HG03039 (cell line): ENCODE measurements around the gene KANK2.
"Not testable (repeated sequence)": the region's sequence is repeated elsewhere in the genome, so short reads cannot be mapped to it uniquely, and the experiment has no call there.

ENCODE experiments used
- ATAC-seq: cut with Tn5 transposase; IDR thresholded peaks from one replicate; pipeline ENCODE4 v1.9.1; 2021; ENCODE audit warnings: mild to moderate bottlenecking, moderate library complexity; ENCODE audit not compliant: unreplicated experiment

KANK2 gene

DNA sequence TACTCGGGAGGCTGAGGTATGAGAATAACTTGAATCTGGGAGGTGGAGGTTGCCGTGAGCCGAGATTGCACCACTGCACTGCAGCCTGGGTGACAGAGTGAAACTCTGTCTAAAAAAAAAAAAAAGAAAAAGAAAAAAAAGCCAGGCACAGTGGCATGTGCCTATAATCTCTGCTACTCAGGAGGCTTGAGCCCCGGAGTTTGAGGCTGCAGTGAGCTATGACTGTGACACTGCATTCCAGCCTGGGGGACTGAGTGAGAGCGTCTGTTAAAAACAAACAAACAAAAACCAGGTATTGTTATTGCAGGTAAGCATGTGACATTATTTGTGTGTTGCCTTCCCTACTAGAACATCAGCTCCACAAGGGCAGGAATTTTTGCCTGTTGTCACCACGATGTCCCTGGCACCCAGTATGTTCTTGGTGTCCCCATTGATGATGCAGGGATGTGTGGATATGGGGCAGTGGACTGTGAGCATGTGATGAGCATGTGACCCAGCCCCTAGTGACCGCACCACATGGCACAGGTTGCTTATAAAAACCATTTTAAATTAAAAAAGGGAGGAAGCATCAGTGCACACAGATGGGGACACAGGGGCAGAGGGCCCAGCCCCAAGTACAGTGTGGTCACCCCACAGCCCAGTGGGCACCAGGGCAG lies 1.6 kb upstream of the KANK2 start:
- ATAC-seq = no peak

DNA sequence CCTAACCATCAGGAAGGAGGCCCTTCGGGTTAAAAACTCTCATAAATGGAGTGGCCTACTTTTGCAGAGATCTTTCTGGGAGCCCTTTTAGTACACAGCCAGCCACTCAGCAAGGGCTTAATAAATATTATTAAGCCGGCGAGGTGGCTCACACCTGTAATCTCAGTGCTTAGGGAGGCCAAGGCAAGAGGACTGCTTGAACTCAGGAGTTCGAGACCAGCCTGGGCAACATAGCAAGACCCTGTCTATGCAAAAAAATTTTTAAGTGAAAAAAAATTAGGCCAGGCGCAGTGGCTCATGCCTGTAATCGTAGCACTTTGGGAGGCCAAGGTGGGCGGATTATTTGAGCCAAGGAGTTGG lies 810 bp upstream of the KANK2 start:
- no peak for ATAC-seq

GRCh38 chr19:11196406-11197287 lies 698 bp downstream of the KANK2 start:
- no peak for ATAC-seq

DNA sequence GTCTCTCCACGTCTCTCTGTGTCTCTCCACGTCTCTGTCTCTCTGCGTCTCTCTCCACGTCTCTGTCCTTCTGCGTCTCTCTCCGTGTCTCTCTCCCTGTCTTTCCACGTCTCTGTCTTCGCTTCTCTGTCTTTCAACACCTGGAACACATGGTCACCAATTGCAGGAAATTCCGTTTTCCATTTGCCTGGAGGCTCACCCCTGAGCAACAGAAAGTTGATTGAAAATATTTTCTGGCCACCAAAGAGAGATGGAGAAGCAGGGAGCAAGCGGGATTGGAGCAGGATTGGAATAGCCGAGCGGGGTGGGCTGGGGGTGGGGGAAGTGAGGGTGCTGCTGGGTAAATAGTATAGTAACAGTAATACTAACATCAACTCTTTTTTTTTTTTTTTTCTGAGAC lies 1.7 kb downstream of the KANK2 start:
- ATAC-seq = no peak

DNA sequence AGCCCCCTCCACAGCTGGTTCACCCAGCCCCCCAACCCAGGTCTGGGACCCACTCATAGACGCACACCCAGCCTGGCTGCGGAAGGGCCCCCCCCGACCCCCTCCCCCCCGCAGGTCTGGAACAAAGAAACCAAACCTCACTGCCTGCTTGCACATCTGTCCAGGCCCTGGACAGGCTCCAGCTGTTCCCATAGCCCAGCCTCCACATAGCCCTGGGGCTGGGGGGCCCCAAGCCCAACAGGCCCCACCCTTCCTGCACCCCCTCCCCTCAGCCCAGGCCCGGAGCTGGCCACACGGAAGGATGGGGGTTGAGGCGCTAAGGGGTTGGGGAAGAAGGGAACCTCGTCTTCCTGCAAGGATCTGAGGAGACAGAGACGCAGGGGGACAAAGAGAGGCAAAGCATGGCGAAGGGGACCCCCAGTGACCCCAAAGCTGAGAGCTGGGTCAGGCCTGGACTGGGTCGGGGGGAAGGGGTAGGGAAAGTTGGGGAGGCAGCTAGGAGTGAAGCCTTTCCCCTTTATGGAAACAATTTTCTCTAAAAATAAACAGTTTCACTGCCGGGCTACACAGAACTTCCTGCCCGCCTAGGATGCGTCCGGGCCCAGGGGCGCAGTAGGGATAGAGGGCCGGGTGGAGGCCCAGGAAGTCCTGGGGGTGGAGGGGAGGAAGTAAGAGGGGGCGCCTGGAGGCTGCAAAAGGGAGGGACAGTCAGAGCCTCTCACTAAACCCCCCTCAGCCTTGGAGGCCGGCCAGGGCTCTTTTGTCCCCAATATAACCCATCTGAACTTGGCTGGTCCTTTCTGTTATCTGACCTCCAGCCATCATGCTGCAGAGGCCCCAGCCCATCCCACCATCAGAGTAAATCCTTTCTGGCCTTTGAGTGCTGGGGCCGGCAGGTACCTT lies 2.4 kb downstream of the KANK2 start:
- ATAC-seq = no peak

DNA sequence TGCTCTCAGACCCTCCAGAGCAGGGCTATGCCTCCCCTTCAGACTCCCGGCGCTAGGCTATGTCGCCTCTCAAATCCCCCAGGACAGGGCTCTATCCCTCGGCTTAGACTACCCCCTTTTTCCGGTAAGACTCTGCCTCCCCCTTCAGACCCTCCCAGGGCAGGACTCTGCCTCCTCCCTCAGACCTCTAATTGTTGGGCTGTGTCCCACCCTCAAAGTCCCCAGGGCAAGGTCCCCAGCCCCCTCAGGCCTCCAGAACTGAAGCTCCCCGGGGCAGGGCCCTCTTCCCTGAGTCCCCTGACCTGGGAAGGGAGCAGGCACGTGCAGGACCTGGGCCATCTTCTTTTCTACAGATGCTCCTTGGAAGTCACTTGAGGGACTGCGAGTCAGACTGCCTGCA lies 3.2 kb downstream of the KANK2 start:
- no peak for ATAC-seq

DNA sequence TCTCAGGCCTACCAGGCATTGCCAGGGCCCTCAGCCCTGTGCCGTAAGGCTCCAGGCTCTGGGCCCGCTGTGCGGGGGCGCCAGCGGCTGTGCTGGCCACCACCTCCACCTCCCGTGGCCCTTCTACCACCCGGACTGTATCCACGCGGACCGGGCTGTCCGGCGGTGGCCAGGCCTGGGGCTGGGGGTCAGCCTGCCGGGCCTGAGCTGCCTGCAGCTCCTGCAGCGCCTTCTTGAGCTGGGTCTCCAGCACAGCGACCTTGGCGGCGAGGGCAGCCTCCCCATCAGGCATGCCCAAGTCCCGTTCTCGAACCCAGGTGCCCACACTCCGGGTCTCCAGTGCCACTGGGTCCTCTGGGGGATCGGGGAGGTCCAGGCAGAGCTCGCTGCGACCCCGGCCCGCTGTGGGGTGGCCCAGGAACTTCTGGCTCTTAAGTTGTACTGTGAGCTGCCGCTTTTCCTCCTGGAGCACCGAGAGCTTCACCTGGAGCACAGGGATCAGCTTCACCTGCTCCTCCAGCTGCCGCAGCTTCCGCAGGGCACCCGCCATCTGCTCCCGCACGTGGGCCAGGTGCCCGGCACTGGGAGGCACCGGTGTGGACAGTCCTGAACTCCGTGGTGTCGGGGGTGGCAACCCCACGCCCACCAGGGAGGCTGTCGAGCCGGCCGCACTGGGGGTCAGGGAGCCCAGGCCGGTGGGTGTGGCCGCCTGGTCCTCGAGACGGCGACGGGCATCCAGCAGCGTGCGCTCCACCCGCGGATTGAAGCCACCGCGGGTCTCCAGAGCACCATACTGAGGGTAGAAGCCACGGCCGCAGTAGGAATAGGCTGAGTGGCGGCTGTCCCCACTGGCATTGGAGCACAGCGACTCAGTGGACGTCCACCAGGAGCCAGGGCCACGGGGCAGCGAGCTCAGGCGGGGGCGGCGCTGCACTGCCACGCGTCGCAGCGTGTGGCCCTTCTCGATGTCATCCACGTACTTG lies 4.1 kb downstream of the KANK2 start:
- ATAC-seq = no peak

DNA sequence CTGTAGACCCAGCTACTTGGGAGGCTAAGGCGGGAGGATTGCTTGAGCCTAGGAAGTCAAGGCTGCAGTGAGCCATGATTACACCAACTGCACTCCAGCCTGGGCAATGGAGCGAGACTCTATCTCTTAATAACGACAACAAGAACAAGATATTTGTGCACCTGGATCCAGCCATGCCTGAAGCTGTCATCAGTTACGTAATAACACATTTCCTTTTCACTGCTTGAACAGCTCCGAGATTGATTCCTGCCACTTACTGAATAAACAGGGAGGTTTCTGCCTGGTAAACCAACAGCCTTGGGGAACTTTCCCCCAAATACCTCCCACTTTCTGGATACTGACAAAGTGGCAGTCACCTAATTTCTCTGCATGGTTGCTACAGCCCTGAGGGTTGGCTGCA lies 5.4 kb downstream of the KANK2 start:
- no peak for ATAC-seq

DNA sequence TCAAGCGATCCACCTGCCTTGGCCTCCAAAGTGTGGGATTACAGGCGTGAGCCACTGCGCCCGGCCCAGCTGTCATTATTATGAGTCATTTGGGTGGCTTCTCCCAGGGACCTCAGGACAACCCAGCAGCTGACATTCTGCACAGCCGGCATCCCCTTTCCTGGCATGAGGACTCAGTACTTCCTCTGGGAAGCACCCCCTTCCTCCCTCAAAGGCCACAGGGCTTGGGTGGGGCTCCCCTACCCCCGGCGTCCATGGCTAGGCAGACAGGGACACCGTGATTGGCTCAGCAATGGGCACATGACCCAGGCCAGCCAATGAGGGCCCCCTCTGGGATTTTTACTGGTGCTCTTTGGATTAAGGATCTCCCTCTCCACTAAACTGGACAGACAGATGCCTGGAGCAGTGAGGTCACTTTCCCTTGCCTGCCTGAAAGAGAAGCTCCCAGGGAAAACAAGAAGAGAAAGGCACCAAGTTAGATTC lies 6.0 kb downstream of the KANK2 start:
- ATAC-seq = no peak

- ATAC-seq = no peak
These were observed 6.8 kb downstream of the KANK2 start for GRCh38 chr19:11190501-11190900.

DNA sequence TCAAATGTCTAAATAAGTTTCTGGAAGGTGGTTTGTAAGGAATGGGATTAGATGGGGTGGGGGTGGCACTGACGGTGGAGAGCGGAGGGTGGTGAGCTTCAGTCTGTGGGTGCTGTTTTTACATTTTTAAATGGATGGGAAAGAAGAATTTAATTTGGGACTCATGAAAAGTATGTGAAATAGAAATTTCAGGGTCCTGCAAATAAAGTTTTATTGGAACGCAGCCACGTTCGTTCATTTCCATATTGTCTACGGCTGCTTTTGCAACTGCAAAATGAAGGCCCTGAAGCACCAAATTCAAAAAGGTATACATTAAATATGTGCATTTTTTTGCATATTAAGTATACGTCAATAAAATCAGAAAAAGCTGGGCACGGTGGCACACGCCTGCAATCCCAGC lies 9.9 kb downstream of the KANK2 start:
- no peak for ATAC-seq

GRCh38 chr19:11182994-11183393 lies 14.4 kb downstream of the KANK2 start:
- ATAC-seq = no peak

DNA sequence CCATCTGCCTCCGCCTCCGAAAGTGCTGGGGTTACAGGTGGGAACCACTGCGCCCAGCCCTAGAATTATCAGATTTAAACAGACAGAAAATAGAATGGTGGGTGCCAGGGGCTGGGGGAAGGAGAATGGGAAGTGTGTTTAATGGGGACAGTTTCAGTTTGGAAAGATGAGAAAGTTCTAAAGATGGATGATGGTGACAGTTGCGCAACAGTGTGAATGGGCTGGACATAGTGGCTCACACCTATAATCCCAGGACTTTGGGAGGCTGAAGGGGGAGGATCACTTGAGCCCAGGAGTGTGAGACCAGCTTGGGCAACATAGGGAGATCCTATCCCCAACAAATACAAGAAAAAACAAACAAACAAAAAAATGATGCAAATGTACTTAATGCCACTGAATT lies 15.9 kb downstream of the KANK2 start:
- ATAC-seq = no peak

DNA sequence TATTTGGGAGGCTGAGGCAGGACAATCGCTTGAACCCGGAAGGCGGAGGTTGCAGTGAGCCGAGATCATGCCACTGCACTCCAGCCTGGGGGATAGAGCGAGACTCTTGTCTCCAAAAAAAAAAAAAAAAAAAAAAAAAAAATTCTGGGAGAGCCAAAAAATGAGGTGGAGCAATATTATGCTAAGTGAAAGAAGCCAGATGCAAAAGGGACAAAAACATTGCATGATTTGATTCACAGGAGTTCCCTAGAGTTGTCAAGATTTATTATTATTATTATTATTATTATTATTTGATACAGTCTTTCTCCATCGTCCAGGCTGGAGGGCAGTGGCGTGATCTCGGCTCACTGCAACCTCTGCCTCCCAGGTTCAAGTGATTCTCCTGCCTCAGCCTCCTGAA lies 16.4 kb downstream of the KANK2 start:
- ATAC-seq = not testable (repeated sequence)

DNA sequence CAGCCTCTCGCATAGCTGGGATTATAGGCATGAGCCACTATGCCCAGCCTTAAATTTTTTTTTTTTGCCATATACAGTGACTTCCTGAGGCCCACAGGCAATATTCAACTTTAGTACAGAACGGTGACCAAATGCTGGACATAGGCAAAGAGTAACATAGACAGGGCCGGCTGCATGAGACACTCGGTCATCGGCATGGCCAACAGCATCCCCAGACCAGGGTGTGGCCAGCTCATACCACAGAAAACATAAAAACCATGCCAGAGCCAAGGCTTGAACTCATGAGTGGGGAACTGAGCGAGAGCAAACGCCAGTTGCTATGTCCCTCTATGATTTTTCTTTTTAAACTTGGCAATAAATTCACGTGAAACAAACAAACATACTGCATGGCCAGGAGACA lies 17.0 kb downstream of the KANK2 start:
- no peak for ATAC-seq

GRCh38 chr19:11179716-11180297 lies 17.5 kb downstream of the KANK2 start:
- no peak for ATAC-seq

DNA sequence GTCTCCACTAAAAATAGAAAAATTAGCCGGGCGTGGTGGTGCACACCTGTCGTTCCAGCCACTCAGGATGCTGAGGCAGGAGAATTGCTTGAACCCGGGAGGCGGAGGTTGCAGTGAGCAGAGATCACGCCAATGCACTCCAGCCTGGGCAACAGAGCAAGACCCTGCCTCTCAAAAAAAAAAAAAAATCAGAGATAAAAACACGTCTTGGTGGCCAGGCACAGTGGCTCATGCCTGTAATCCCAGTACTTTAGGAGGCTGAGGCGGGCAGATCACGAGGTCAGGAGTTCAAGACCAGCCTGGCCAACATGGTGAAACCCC lies 18.2 kb downstream of the KANK2 start:
- not testable (repeated sequence) for ATAC-seq

DNA sequence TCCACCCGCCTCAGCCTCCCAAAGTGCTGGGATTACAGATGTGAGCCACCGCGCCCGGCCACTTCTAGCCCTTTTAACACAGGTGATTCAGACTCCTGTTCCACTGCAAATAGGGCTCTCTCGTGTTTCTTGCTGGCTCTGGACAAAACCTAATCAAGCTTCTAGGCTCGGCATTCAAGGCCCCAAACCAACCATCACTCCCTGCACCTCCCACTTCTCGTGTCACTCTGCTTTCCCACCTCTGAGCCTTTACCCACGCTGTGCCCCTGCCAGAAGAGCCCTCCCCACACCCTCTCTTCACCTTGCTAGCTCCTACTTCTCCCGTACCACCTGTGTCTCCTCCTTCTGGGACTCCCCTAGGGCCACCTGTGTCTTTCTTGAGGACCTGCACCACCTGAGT lies 19.8 kb downstream of the KANK2 start:
- ATAC-seq = no peak

DNA sequence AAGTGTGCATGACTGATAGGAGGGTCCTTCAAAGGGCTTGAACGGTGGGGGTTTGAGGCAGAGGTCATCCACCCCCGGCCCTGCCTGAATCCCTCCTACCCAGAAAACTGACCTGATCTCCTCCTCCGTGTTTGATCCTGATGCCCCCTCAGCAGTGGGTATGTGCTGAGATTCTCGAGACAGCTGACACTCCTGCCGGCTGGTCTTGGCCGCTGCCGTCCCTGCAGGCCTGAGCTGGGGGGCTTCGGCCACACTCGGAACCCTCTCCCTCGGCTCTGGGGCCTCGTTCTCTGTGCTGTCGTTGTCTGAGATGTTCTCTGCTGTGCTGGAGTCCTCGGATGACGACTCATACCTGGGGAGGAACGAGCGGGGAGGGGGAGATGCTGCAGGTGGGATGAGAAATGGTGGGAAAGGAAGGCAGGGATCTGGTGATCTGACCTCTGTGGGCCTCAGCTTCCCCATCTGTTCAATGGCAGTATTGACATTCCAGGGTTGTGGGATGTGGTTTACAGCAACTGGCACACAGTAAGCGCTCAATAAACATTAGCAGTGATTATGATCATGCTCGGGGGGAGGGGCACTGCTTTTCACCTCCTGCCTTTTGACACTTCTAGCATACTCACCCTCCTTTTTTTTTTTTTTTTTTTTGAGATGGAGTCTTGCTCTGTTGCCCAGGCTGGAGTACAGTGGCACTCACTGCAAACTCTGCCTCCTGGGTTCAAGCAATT lies 20.7 kb downstream of the KANK2 start:
- ATAC-seq = no peak
